ENCODE measurements around the gene FGF21. TPM values are rescaled to one million over a fixed set of nuclear protein-coding genes. Genes with fewer than 3 reads are reported as not detected.

Gene FGF21
- total RNA-seq, 4 donors from 2014 or later, result not detected

DNA sequence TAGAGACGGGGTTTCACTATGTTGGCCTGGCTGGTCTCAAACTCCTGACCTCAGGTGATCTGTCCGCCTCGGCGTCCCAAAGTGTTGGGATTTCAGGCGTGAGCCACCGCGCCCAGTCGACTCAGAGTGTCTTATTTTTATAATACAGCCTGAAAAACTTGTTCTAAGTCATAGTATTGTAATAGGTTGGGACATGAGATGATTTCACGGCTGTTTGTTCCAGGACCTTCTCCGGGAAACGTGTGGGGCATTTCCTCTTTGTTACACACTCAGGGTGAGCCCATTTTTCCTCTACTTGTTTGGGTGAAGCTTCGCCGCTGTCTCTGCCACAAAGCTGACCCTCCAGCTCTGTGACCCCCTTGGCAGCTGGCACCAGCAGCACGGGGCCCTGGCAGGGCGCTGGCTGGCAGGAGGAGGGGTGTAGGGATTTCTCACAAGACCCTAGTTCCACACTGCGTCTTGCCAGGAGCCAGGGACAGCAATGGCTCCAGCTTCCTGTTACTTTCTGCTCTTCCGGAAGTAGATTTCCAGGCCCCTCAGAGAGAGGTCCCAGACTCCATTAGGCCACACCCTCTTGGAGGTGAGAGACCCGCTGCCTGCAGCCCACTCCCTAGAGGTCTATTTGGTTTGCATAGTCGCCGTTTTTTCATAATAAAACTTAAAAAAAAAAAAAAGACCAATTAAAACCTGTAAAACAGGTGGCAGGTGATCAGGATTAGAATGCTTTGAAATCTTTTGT, 15.6 kb downstream of the FGF21 start:
- Histone ChIP-seq H3K4me3 (peak overlapping the region in 1 of 4 donors; percentile 11), H3K27ac (peak overlapping the region; percentile 80 to 92 (median 87)), H3K27me3 (no peaks in the 10 kb centered on the region), H3K4me1 (peaks cover 3 to 31% (median 3%) of the 10 kb centered on the region in 3 donors), H3K9me3 (no peaks in the 10 kb centered on the region), H3K36me3 (no peaks in the 10 kb centered on the region)
- no peak for DNase-seq
- intact Hi-C loops (cut with DNase I), result loop anchor here (10.0 kb wide), 1 partner anchor 116 kb away; no protein-coding TSS in a partner anchor
- 44 to 55% methylated on average over 19 to 20 of the region's 20 CpGs for WGBS, 2 donors
- TF ChIP-seq, protein P1, sequence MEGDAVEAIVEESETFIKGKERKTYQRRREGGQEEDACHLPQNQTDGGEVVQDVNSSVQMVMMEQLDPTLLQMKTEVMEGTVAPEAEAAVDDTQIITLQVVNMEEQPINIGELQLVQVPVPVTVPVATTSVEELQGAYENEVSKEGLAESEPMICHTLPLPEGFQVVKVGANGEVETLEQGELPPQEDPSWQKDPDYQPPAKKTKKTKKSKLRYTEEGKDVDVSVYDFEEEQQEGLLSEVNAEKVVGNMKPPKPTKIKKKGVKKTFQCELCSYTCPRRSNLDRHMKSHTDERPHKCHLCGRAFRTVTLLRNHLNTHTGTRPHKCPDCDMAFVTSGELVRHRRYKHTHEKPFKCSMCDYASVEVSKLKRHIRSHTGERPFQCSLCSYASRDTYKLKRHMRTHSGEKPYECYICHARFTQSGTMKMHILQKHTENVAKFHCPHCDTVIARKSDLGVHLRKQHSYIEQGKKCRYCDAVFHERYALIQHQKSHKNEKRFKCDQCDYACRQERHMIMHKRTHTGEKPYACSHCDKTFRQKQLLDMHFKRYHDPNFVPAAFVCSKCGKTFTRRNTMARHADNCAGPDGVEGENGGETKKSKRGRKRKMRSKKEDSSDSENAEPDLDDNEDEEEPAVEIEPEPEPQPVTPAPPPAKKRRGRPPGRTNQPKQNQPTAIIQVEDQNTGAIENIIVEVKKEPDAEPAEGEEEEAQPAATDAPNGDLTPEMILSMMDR (IDR thresholded peaks at IDR 0.05), result no peak
- TF ChIP-seq POLR2A (IDR thresholded peaks at IDR 0.05), result no peak

DNA sequence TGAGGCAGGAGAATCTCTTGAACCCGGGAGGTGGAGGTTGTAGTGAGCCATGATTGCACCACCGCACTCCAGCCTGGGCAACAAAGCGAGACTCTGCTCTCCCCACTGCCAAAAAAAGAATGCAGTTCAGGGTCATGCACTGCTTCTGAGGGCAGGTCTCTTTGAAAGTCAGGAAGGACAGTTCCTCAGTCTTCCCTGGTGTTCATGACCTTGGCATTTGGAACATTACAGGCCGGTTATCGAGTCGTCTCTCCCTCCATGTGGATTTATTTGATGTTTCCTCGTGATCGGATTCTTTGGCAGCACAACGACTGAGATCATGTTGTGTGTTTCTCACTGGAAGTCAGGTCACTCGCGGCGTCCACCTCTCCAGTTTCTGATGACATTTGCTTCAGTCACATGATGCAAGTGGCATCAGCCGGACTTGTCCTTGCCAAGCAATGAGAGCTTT, 17.2 kb downstream of the FGF21 start:
- TF ChIP-seq, protein P1 (IDR thresholded peaks at IDR 0.05), result no peak
- no peak for TF ChIP-seq POLR2A (IDR thresholded peaks at IDR 0.05)
- peaks cover 3 to 31% (median 3%) of the 10 kb centered on the region in 3 donors for H3K4me1 ChIP-seq
- H3K4me3 ChIP-seq, result no peak overlapping the region
- DNase-seq, result no peak
- H3K27ac ChIP-seq, result no peak overlapping the region
- no peaks in the 10 kb centered on the region for H3K27me3 ChIP-seq
- H3K36me3 ChIP-seq, result no peaks in the 10 kb centered on the region
- 72 to 87% methylated on average over 13 of the region's 13 CpGs for WGBS, 2 donors
- H3K9me3 ChIP-seq, result no peaks in the 10 kb centered on the region
- intact Hi-C loops (cut with DNase I), result loop anchor here (10.0 kb wide), 1 partner anchor 118 kb away; no protein-coding TSS in a partner anchor

DNA sequence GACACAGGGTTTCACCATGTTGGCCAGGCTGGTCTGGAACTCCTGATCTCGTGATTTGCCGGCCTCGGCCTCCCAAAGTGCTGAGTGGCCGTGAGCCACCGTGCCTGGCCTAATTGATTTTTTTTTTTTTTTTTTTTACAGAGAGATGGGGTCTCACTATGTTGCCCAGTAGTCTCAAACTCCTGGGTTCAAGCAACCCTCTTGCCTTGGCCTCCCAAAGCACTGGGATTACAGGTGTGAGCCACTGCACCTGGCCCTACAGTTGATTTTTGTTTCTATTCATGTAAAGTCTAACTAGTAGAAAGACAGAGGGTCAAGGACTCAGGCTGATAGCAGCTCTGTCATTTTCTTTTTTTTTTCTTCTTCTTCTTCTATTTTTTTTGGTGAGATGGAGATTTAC, 21.8 kb downstream of the FGF21 start:
- no peaks in the 10 kb centered on the region for H3K27me3 ChIP-seq
- no peak overlapping the region for H3K4me3 ChIP-seq
- H3K36me3 ChIP-seq, result no peaks in the 10 kb centered on the region
- peaks cover 5 to 24% (median 7%) of the 10 kb centered on the region in 3 donors for H3K4me1 ChIP-seq
- TF ChIP-seq POLR2A (IDR thresholded peaks at IDR 0.05), result no peak
- TF ChIP-seq, protein P1 (IDR thresholded peaks at IDR 0.05), result no peak
- H3K27ac ChIP-seq, result no peak overlapping the region
- intact Hi-C loops (cut with DNase I), result loop anchor here (10.0 kb wide), 1 partner anchor 122 kb away; no protein-coding TSS in a partner anchor
- WGBS, 2 donors, result 89% methylated on average over 3 of the region's 5 CpGs; no CpG with 5 or more reads in 1 of the 2 donors
- DNase-seq, result no peak
- no peaks in the 10 kb centered on the region for H3K9me3 ChIP-seq

DNA sequence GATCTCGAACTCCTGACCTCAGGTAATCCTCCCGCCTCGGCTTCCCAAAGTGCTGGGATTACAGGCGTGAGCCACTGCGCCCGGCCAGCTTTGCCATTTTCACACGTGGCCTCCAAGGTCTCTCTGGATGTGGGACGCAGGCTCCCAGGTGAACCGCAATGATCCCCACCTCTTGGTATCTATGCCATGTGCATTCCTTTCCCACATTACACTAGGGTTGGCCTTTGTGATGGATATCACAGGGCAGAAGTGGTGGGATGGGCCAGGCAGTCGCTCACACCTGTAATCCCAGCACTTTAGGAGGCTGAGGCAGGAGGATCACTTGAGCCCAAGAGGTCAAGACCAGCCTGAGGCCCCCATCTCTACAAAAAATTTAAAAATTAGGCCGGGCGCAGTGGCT, 22.4 kb downstream of the FGF21 start:
- intact Hi-C loops (cut with DNase I), result loop anchor here (10.0 kb wide), 1 partner anchor 123 kb away; no protein-coding TSS in a partner anchor
- Histone ChIP-seq H3K27me3 (no peaks in the 10 kb centered on the region), H3K4me3 (no peak overlapping the region), H3K27ac (no peak overlapping the region), H3K36me3 (no peaks in the 10 kb centered on the region), H3K4me1 (peaks cover 5 to 30% (median 7%) of the 10 kb centered on the region in 3 donors), H3K9me3 (no peaks in the 10 kb centered on the region)
- DNase-seq, result no peak
- 87 to 91% methylated on average over 7 to 10 of the region's 12 CpGs for WGBS, 2 donors
- TF ChIP-seq, protein P1 (IDR thresholded peaks at IDR 0.05), result no peak
- TF ChIP-seq POLR2A (IDR thresholded peaks at IDR 0.05), result no peak

DNA sequence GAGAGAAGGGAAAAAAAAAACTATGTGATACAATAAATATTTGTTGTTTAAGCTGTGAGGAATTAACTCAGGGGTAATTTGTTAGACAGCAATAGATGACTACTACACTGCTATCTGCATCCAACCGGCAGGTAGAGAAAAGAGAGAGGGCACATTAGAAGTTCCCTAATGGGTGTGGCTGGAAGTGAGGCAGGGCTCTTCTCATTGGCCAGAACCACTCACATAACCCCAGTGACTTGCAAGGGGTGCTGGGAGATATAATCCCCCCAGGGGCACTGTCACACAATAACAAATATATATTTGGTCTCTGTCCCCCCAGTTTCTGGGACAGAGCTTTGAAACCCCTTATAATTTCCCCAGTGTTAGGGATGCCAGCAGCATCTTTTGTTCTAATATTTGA, 24.3 kb downstream of the FGF21 start:
- 50 to 85% methylated on average over 1 of the region's 1 CpG for WGBS, 2 donors
- no peak for TF ChIP-seq POLR2A (IDR thresholded peaks at IDR 0.05)
- TF ChIP-seq, protein P1 (IDR thresholded peaks at IDR 0.05), result no peak
- no peak for DNase-seq
- no peaks in the 10 kb centered on the region for H3K27me3 ChIP-seq
- intact Hi-C loops (cut with DNase I), result loop anchor here (10.0 kb wide), 1 partner anchor 125 kb away; no protein-coding TSS in a partner anchor
- H3K9me3 ChIP-seq, result no peaks in the 10 kb centered on the region
- peaks cover 5 to 26% (median 7%) of the 10 kb centered on the region in 3 donors for H3K4me1 ChIP-seq
- no peak overlapping the region for H3K4me3 ChIP-seq
- no peak overlapping the region for H3K27ac ChIP-seq
- no peaks in the 10 kb centered on the region for H3K36me3 ChIP-seq

All from esophagus squamous epithelium (tissue), 5 donors.